K562 (cell line): Measurements from ENCODE around the gene UBR4. TPM values are rescaled to one million over a fixed set of nuclear protein-coding genes. Genes with fewer than 3 reads are reported as not detected.

ENCODE experiments used
- ATAC-seq: fragments of 200-7000 bp; cut with Tn5 transposase; 3 replicates; pipeline ENCODE4 v1.9.1; 2020; ENCODE audit warnings: moderate library complexity
- BruUV-seq: library from RNA; stranded (reverse); fragments of 400-500 nt; replicated peaks from 2 replicates; lab custom pipeline; 2021; lab: Mats Ljungman, UMichigan
- CTCF ChIA-PET: fragments of 300-600 bp; formaldehyde crosslinking; extraction: SDS; loops from one replicate; lab custom pipeline; 2021; ENCODE audit warnings: low intra/inter-chr PET ratio; lab: Yijun Ruan, JAX
- POLR2A ChIA-PET: fragments of 300-600, 350-650 bp; sonication (Branson Sonifier 250); formaldehyde crosslinking; extraction: SDS; loops from one replicate; lab custom pipeline; 2021; ENCODE audit warnings: antibody characterized with exemption, inconsistent platforms; lab: Yijun Ruan, JAX
- DNase-seq, 4 experiments: peaks; one replicate each; pipeline versions ENCODE4 v3.0.0 to v3.0.0-alpha.2; 2011 to 2018; ENCODE audit warnings: low spot score in 3 of 4, mixed read lengths in 3 of 4; ENCODE audit errors: extremely low read depth in 1 of 4
- FAIRE-seq: peaks from 2 replicates; lab custom pipeline; 2011; peaks lifted over from hg19 to GRCh38; lab: Jason Lieb, UNC
- H2AFZ ChIP-seq: 2 replicates; pipeline ENCODE4 v1.6.0; 2011; ENCODE audit warnings: low read depth, low read length, control low read depth, inconsistent platforms
- H3K27ac ChIP-seq: fragments of 200-600 bp; 3 replicates; pipeline ENCODE4 v1.8.0; 2011; ENCODE audit warnings: low read depth, mild to moderate bottlenecking, control low read depth, inconsistent platforms, low read length, moderate library complexity, mixed read lengths; ENCODE audit errors: extremely low read depth
- H3K27me3 ChIP-seq, 2 experiments: fragments of 300-600 bp in 1 of 2; 2 replicates in 1 of 2; 3 replicates in 1 of 2; pipeline versions ENCODE4 v1.6.0 to v1.8.0; 2011; ENCODE audit warnings: inconsistent platforms in 2 of 2, low read length in 2 of 2, mild to moderate bottlenecking in 1 of 2, mixed read lengths in 1 of 2, moderate library complexity in 1 of 2; ENCODE audit not compliant: control insufficient read depth in 2 of 2, insufficient read depth in 2 of 2
- H3K36me3 ChIP-seq: fragments of 300-600 bp; 3 replicates; pipeline ENCODE4 v1.8.0; 2011; ENCODE audit warnings: mild to moderate bottlenecking, low read length, inconsistent platforms; ENCODE audit not compliant: control insufficient read depth, insufficient read depth
- H3K4me1 ChIP-seq, 2 experiments: fragments of 200-600 bp in 1 of 2; replicated peaks in 1 of 2; 2 replicates in 1 of 2; 3 replicates in 1 of 2; pipeline versions ENCODE4 v1.5.1 to v1.8.0; 2011; ENCODE audit warnings: inconsistent platforms in 2 of 2, low read length in 2 of 2, mild to moderate bottlenecking in 1 of 2, mixed read lengths in 1 of 2, moderate library complexity in 1 of 2; ENCODE audit not compliant: control insufficient read depth in 2 of 2, insufficient read depth in 2 of 2
- H3K4me2 ChIP-seq: 2 replicates; pipeline ENCODE4 v1.6.1; 2011; ENCODE audit warnings: low read length, control low read depth, inconsistent platforms, mixed read lengths; ENCODE audit not compliant: insufficient read depth
- H3K4me3 ChIP-seq: fragments of 200-600 bp; sonication (generic), shearing (Covaris generic); 2 replicates; pipeline ENCODE4 v1.5.1; 2016; ENCODE audit warnings: control low read depth, inconsistent platforms
- H3K79me2 ChIP-seq: fragments of 200-600 bp; 3 replicates; pipeline ENCODE4 v1.8.0; 2011; ENCODE audit warnings: low read length, inconsistent platforms; ENCODE audit not compliant: control insufficient read depth, insufficient read depth
- H3K9ac ChIP-seq, 2 experiments: 2 replicates each; pipeline versions ENCODE4 v1.6.0 to v1.6.1; 2011; ENCODE audit warnings: low read depth in 2 of 2, low read length in 2 of 2, control low read depth in 1 of 2, inconsistent platforms in 1 of 2, mild to moderate bottlenecking in 1 of 2, mixed read lengths in 1 of 2; ENCODE audit not compliant: insufficient read depth in 1 of 2
- H3K9me1 ChIP-seq: one replicate; pipeline ENCODE4 v1.6.0; 2011; ENCODE audit warnings: inconsistent platforms, mild to moderate bottlenecking, low read length, moderate library complexity; ENCODE audit not compliant: control insufficient read depth, insufficient read depth
- H3K9me3 ChIP-seq: replicated peaks from 2 replicates; pipeline ENCODE4 v1.5.1; 2011; ENCODE audit warnings: low read depth, low read length, inconsistent platforms; ENCODE audit not compliant: control insufficient read depth, insufficient read depth
- H4K20me1 ChIP-seq: replicated peaks from 2 replicates; pipeline ENCODE4 v1.6.1; 2011; ENCODE audit warnings: low read length, inconsistent platforms, mixed read lengths; ENCODE audit not compliant: control insufficient read depth, insufficient read depth
- EZH2 ChIP-seq: IDR thresholded peaks from 2 replicates; pipeline ENCODE4 v1.6.1; 2012; ENCODE audit warnings: low read depth, mild to moderate bottlenecking, inconsistent platforms, low read length, borderline replicate concordance
- KDM1A ChIP-seq, 2 experiments: fragments of 450-650 bp; IDR thresholded peaks; 2 replicates each; pipeline ENCODE4 v1.6.1; 2016; ENCODE audit warnings: mild to moderate bottlenecking in 2 of 2
- TEAD2 ChIP-seq: fragments of 450-650 bp; IDR thresholded peaks from 2 replicates; pipeline ENCODE4 v1.6.1; 2016; ENCODE audit warnings: missing genetic modification characterization, control low read depth, missing compliant biosample characterization
- ZBTB1 ChIP-seq: sonication (generic); formaldehyde crosslinking; IDR thresholded peaks from 2 replicates; pipeline ENCODE4 v1.8.1; 2023; ENCODE audit warnings: missing genetic modification reagents, low read depth, mild to moderate bottlenecking, borderline replicate concordance
- WGBS: fragments of 100-300 bp; shearing (Covaris generic); methylation state at CpG from one replicate; pipeline ENCODE4 v1.1.6; 2016; ENCODE audit warnings: low coverage, mixed read lengths; ENCODE audit not compliant: insufficient coverage; ENCODE audit errors: missing lambda C conversion rate; 5-methylcytosine and 5-hydroxymethylcytosine counted together
- in situ Hi-C: fragments of 300-500 bp; cut with MboI; formaldehyde crosslinking; loops from 4 replicates; pipeline ENCODE4 v1.15.0; 2018; ENCODE audit warnings: inconsistent platforms, mixed read lengths
- intact Hi-C: fragments of 100-400 bp; cut with micrococcal nuclease; formaldehyde crosslinking; loops from 2 replicates; pipeline ENCODE4 v1.14.2; 2022
- polyA plus RNA-seq, 8 experiments: library from polyadenylated mRNA; depleted of rRNA in 4 of 8; stranded (reverse) in 5 of 8; unstranded in 3 of 8; fragments of >200 nt; fragmentation: Nextera tagmentation in 2 of 8; fragmentation: Illumina TruSeq in 1 of 8; extraction: Ambion mirVana in 2 of 8; extraction: Trizol in 1 of 8; gene quantifications; 2 replicates each; pipeline versions ENCODE4 v1.2.1 to v1.2.3, GENCODE V29; 2011 to 2014; ENCODE audit warnings: inconsistent platforms in 1 of 8, missing spikeins in 1 of 8
- total RNA-seq, 7 experiments: library from RNA; depleted of rRNA in 6 of 7; stranded (reverse); fragments of >200 nt in 6 of 7; fragmentation: Illumina TruSeq in 2 of 7; extraction: Trizol in 2 of 7; gene quantifications; 2 replicates each; pipeline versions ENCODE4 v1.2.1 to v1.2.3, GENCODE V29; 2011 to 2021; ENCODE audit warnings: low replicate concordance in 1 of 7

UBR4 gene
- total and polyA plus RNA-seq, 9 of the 15 experiments (the other 6 are each of a cell fraction or from before 2014, with no cell fraction given), result 55.4 to 277 (median 123) TPM

DNA sequence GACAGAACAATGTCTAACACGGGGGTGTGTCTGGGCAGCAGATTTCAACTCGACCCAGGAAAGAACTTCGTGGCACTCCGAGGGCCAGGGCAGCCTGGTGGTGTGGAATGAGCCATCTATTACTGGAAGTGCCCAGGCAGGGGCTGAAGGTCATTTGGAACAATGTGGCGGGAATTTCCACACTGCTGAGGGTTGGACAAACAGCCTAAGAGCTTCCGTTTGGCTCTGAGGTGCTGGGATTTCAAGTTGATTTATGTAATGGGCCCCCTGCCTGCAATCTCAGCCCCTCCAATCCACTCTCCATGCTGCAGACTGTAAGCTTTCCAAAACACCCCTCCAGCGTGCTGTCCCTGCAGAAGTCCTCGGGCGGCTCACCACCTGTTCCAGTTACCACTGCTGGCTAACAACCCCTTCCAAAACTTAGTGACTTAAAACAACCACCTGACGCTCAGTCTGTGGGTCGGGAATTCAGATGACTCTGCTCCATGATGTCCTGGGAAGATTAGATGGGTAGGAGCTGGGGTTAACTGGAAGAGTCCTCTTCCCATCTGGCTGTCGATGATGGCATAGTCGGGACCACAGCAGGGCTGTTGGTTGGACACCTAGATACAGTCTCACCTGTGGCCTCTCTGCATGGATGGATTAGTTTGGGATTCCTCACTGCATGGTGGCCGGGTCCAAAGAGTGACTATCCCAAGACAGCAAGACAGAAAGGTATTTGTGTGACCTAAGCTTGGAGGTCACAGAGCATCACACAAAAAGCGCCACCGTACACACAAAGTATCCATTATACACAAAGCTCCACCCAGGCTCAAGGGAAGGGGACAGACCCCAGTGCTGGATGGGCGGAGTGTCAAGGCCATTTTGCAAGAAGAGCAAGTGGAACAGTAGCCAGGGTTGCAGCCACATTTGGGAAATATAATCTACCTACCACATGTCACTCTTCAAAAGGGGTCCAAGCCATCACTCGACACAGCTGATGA, 163.9 kb downstream of the UBR4 start:
- Histone ChIP-seq H3K4me1 (no peaks in the 10 kb centered on the region; a peak in 1 of 5 replicates), H3K9me1 (no peaks in the 10 kb centered on the region), H3K9ac (no peak overlapping the region), H2AFZ (no peak overlapping the region), H3K79me2 (no peaks in the 10 kb centered on the region), H3K27me3 (peaks cover 66 to 84% of the 10 kb centered on the region in 2 experiments), H4K20me1 (peaks cover 4% of the 10 kb centered on the region)
- POLR2A ChIA-PET, result no interaction called here
- WGBS, result 1% methylated on average over 18 of the region's 18 CpGs
- no TSS peak for BruUV-seq
- CTCF ChIA-PET, result no interaction called here
- no peak for FAIRE-seq
- ATAC-seq, result no peak
- DNase-seq, result no peak
- in situ Hi-C loops, result no loop called here
- TF ChIP-seq KDM1A (IDR thresholded peaks at IDR 0.05) (peak in 1 of 2 experiments; percentile 35; a peak in 1 of 4 replicates), EZH2 (0 out of 2 replicates have a peak, but pooled peaks have one; percentile 29), TEAD2 (tag) (no peak), ZBTB1 (CRISPR knock-in tag) (no peak)
- TF ChIP-seq, all 486 proteins: peak for 2
- Histone ChIP-seq H3K9me3 (no peaks in the 10 kb centered on the region), H3K27ac (no peak overlapping the region), H3K4me3 (no peak overlapping the region), H3K4me2 (no peak overlapping the region), H3K36me3 (no peaks in the 10 kb centered on the region)
- intact Hi-C loops, result no loop called here
